Ascending aorta (tissue), 2 donors: ENCODE measurements around the gene FUT4. TPM values are rescaled to one million over a fixed set of nuclear protein-coding genes. Genes with fewer than 3 reads are reported as not detected.
"Not testable (repeated sequence)": the region's sequence is repeated elsewhere in the genome, so short reads cannot be mapped to it uniquely, and the experiment has no call there.

Source experiments
- DNase-seq, 2 donors: peaks; one replicate each; pipeline ENCODE4 v3.0.0-alpha.2; 2019; ENCODE audit warnings: low spot score in 2 of 2
- H3K27ac ChIP-seq, 2 donors: fragments of 200-600 bp; sonication (generic); one replicate each; pipeline ENCODE4 v1.5.1; 2016 to 2017; ENCODE audit warnings: mild to moderate bottlenecking in 1 of 2
- H3K27me3 ChIP-seq: fragments of 200-600 bp; sonication (generic); one replicate; pipeline ENCODE4 v1.5.1; 2017
- H3K36me3 ChIP-seq, 2 donors: fragments of 200-600 bp; sonication (generic); one replicate each; pipeline ENCODE4 v1.5.1; 2016
- H3K4me1 ChIP-seq, 2 donors: fragments of 200-600 bp; sonication (generic); one replicate each; pipeline ENCODE4 v1.5.1; 2016 to 2017; ENCODE audit warnings: mild to moderate bottlenecking in 1 of 2
- H3K4me3 ChIP-seq, 2 donors: fragments of 200-600 bp; sonication (generic); one replicate each; pipeline ENCODE4 v1.5.1; 2016 to 2017; ENCODE audit warnings: mild to moderate bottlenecking in 1 of 2
- H3K9me3 ChIP-seq, 2 donors: fragments of 200-600 bp; sonication (generic); one replicate each; pipeline ENCODE4 v1.5.1; 2016
- intact Hi-C: fragments of 100-400 bp; cut with DNase I; formaldehyde crosslinking; loops from one replicate; pipeline ENCODE4 v1.15.1; 2023
- total RNA-seq: library from RNA; depleted of rRNA; stranded (reverse); fragments of >200 nt; gene quantifications from one replicate; pipeline ENCODE4 v1.1.0, GENCODE V29; 2016
- TF ChIP-seq, protein P1 (sequence below), 3 experiments: fragments of 200-600 bp in 2 of 3; fragments of 450-650 bp in 1 of 3; sonication (generic) in 2 of 3; IDR thresholded peaks; one replicate each; pipeline ENCODE4 v1.5.1; 2016 to 2019; ENCODE audit warnings: antibody characterized with exemption in 3 of 3, mild to moderate bottlenecking in 1 of 3, moderate library complexity in 1 of 3

FUT4 gene
- total RNA-seq, 1 donor from 2014 or later: 3.2 TPM

DNA sequence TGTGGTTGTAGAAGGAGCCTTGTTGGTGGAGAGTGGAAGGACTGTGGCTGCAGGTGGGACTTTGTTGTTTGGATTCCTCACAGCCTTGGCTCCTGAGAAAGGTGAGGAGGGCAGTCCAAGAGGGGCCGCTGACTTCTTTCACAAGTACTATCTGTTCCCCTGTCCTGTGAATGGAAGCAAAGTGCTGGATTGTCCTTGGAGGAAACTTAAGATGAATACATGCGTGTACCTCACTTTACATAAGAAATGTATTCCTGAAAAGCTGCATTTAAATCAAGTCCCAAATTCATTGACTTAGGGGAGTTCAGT lies 2.4 kb downstream of the FUT4 start:
- peaks cover 7 to 18% of the 10 kb centered on the region in 2 donors for H3K4me1 ChIP-seq
- H3K4me3 ChIP-seq: peak overlapping the region; percentile 81 to 93

DNA sequence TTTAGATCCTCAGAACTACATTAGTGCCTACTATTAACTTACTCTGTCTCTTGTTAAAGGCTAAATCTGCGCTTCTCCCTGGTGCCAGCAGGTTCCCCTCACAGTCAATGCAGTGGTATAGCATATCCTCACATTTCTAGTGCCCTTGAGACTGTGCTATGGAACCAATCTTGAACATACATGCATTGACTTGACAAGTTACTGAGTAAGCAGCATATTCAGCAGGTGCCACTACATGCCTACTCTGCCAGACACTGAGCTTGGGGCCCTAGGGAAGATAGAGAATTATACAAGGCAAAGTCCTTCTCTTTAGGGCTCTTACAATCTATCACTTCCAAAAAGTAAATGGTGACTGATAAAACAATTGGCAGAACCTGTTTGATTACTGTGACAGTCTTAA lies 3.2 kb downstream of the FUT4 start:
- no peak for DNase-seq
- Histone ChIP-seq H3K9me3 (no peaks in the 10 kb centered on the region), H3K4me1 (peaks cover 7 to 18% of the 10 kb centered on the region in 2 donors), H3K27ac (no peak overlapping the region), H3K27me3 (no peaks in the 10 kb centered on the region), H3K36me3 (peaks cover 0 to 6% of the 10 kb centered on the region in 2 donors), H3K4me3 (peak overlapping the region; percentile 24 to 81)
- intact Hi-C loops: loop anchor here (5.0 to 10.0 kb wide), 3 partner anchors 218 to 1238 kb away; partner anchors contain the start of genes AMOTL1 and FAM76B
- TF ChIP-seq, protein P1, sequence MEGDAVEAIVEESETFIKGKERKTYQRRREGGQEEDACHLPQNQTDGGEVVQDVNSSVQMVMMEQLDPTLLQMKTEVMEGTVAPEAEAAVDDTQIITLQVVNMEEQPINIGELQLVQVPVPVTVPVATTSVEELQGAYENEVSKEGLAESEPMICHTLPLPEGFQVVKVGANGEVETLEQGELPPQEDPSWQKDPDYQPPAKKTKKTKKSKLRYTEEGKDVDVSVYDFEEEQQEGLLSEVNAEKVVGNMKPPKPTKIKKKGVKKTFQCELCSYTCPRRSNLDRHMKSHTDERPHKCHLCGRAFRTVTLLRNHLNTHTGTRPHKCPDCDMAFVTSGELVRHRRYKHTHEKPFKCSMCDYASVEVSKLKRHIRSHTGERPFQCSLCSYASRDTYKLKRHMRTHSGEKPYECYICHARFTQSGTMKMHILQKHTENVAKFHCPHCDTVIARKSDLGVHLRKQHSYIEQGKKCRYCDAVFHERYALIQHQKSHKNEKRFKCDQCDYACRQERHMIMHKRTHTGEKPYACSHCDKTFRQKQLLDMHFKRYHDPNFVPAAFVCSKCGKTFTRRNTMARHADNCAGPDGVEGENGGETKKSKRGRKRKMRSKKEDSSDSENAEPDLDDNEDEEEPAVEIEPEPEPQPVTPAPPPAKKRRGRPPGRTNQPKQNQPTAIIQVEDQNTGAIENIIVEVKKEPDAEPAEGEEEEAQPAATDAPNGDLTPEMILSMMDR (IDR thresholded peaks at IDR 0.05): no peak

More for the DNA sequence above, 2.4 kb downstream of the FUT4 start:
- Histone ChIP-seq H3K36me3 (peaks cover 0 to 6% of the 10 kb centered on the region in 2 donors), H3K27me3 (no peaks in the 10 kb centered on the region), H3K27ac (no peak overlapping the region), H3K9me3 (no peaks in the 10 kb centered on the region)
- DNase-seq: no peak
- TF ChIP-seq, protein P1 (IDR thresholded peaks at IDR 0.05): no peak
- intact Hi-C loops: loop anchor here (5.0 to 10.0 kb wide), 3 partner anchors 219 to 1239 kb away; partner anchors contain the start of genes AMOTL1 and FAM76B

- intact Hi-C loops: loop anchor here (5.0 to 10.0 kb wide), 3 partner anchors 216 to 1236 kb away; partner anchors contain the start of genes AMOTL1 and FAM76B
- H3K36me3 ChIP-seq: peaks cover 0 to 6% of the 10 kb centered on the region in 2 donors
- H3K4me1 ChIP-seq: peaks cover 3 to 8% of the 10 kb centered on the region in 2 donors
- H3K27me3 ChIP-seq: no peaks in the 10 kb centered on the region
- DNase-seq: no peak
- TF ChIP-seq, protein P1 (IDR thresholded peaks at IDR 0.05): no peak
- no peak overlapping the region for H3K27ac ChIP-seq
- H3K9me3 ChIP-seq: no peaks in the 10 kb centered on the region
- peak overlapping the region in 1 of 2 donors; percentile 81 for H3K4me3 ChIP-seq
Observed at GRCh38 chr11:94549146-94549545, 5.4 kb downstream of the FUT4 start.

DNA sequence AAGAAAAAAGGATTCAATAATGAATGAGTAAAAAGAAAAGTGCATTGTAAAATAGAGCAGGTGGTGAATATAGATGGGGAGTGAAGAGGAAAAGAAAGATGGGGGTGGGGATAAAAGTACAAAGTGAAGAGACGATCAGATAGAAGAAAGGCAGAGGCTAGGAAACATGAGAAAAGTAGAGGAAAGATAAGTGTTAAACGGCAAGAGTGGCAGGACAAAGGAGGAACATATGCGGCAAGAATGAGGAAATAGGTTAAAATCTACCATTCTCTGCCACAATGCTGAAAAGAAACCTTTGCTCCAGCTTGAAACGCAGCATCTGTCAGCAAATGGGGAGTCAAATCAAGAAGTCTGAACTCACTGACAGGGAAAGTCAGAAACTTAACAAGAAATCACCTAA lies 6.8 kb downstream of the FUT4 start:
- no peak for DNase-seq
- H3K4me3 ChIP-seq: no peak overlapping the region
- TF ChIP-seq, protein P1 (IDR thresholded peaks at IDR 0.05): no peak
- H3K27ac ChIP-seq: no peak overlapping the region
- no peaks in the 10 kb centered on the region for H3K27me3 ChIP-seq
- peaks cover 0 to 6% of the 10 kb centered on the region in 2 donors for H3K36me3 ChIP-seq
- no peaks in the 10 kb centered on the region for H3K9me3 ChIP-seq
- intact Hi-C loops: no loop called here
- H3K4me1 ChIP-seq: peaks cover 3 to 13% of the 10 kb centered on the region in 2 donors

GRCh38 chr11:94553938-94554337 lies 10.2 kb downstream of the FUT4 start:
- no peak for DNase-seq
- Histone ChIP-seq H3K4me3 (no peak overlapping the region), H3K9me3 (no peaks in the 10 kb centered on the region), H3K4me1 (peaks cover 5 to 18% of the 10 kb centered on the region in 2 donors), H3K36me3 (no peaks in the 10 kb centered on the region), H3K27ac (no peak overlapping the region), H3K27me3 (no peaks in the 10 kb centered on the region)
- intact Hi-C loops: no loop called here
- TF ChIP-seq, protein P1 (IDR thresholded peaks at IDR 0.05): no peak

- peaks cover 5 to 27% of the 10 kb centered on the region in 2 donors for H3K4me1 ChIP-seq
- H3K9me3 ChIP-seq, DNase-seq, H3K4me3 ChIP-seq, H3K27ac ChIP-seq, H3K36me3 ChIP-seq, intact Hi-C loops, H3K27me3 ChIP-seq: not testable (repeated sequence)
Observed at GRCh38 chr11:94555752-94556329, 12.1 kb downstream of the FUT4 start.
